Astrocyte of the cerebellum (primary cell): Measurements from ENCODE around the gene PTPN23.

ENCODE experiments used
- DNase-seq: peaks from one replicate; pipeline ENCODE4 v3.0.0-alpha.2; 2011; ENCODE audit warnings: low read depth
- H3K4me3 ChIP-seq: 2 replicates; pipeline ENCODE4 v1.5.1; 2011; ENCODE audit warnings: mild to moderate bottlenecking, low read depth, low read length, moderate library complexity
- CTCF ChIP-seq: IDR thresholded peaks from 2 replicates; pipeline ENCODE4 v1.5.1; 2012; ENCODE audit warnings: low read length, low read depth, moderate library complexity, mild to moderate bottlenecking; ENCODE audit errors: missing control alignments
- in situ Hi-C: cut with HindIII; loops from 2 replicates; pipeline ENCODE4 v1.10.0; 2017; ENCODE audit warnings: low sequenced_read_pairs

Gene PTPN23

GRCh38 chr3:47425959-47426358 lies 45.1 kb downstream of the PTPN23 start:
- H3K4me3 ChIP-seq = no peak overlapping the region
- in situ Hi-C loops = no loop called here
- no peak for DNase-seq
- no peak for TF ChIP-seq CTCF

GRCh38 chr3:47427866-47428265 lies 47.0 kb downstream of the PTPN23 start:
- no peak overlapping the region for H3K4me3 ChIP-seq
- no peak for TF ChIP-seq CTCF
- in situ Hi-C loops = no loop called here
- DNase-seq = no peak

DNA sequence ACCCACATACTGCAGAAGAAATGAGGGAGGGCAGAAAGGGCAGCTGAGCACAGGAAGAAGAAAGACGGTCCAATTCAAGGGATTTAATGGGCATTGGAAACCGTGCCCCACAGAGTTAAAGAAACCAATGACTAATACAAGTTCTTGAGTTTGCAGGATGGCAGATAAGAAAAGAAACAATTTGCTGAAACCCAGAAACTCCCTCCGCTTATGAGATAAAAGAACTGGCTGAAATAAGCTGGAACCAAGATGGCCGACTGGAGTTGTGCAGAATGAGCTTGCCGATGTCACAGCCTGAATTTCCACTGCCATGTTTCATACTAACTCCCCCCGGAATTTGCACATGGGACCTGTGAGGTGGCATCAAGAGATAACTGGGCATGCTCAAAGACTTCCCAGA lies 47.8 kb downstream of the PTPN23 start:
- TF ChIP-seq CTCF = no peak
- no peak overlapping the region for H3K4me3 ChIP-seq
- in situ Hi-C loops = no loop called here
- DNase-seq = no peak

- TF ChIP-seq CTCF = no peak
- DNase-seq = no peak
- in situ Hi-C loops = no loop called here
- no peak overlapping the region for H3K4me3 ChIP-seq
These were observed 48.9 kb downstream of the PTPN23 start for GRCh38 chr3:47429476-47430270.

DNA sequence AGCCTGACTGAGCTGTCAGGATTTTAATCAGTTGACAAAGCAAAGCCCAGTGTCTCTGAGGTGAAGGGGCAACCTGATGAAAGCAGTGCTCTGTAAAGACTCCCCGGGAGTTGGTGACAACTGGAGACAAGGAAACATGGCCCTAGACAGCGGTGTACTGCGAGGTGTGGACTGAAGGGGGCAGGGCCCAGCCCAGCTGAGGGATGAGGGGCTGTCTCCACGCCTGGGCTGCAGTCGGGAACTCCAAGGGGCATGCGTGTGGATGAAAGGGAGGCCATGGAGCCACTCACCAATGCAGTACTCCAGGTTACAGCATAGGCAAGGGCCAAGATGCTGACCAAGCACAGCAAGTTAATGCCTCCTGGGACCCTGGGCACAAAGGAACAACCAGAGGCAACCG lies 49.8 kb downstream of the PTPN23 start:
- no peak for TF ChIP-seq CTCF
- H3K4me3 ChIP-seq = no peak overlapping the region
- in situ Hi-C loops = no loop called here
- no peak for DNase-seq

- no peak for DNase-seq
- in situ Hi-C loops = no loop called here
- TF ChIP-seq CTCF = no peak
- no peak overlapping the region for H3K4me3 ChIP-seq
These were observed 50.4 kb downstream of the PTPN23 start for GRCh38 chr3:47431225-47431624.
